Inferior parietal cortex (tissue), 1 donor: ENCODE measurements around the gene CHPT1.

ENCODE experiments used
- DNase-seq: peaks from one replicate; pipeline ENCODE4 v3.0.0-alpha.2; 2016; ENCODE audit errors: extremely low spot score

The CHPT1 gene

GRCh38 chr12:101763246-101763931, 65.9 kb downstream of the CHPT1 start:
- DNase-seq, result no peak

- no peak for DNase-seq
Observed at GRCh38 chr12:101764051-101764792, 66.8 kb downstream of the CHPT1 start.

- no peak for DNase-seq
Observed at GRCh38 chr12:101767537-101767936, 70.1 kb downstream of the CHPT1 start.

- DNase-seq, result no peak
Observed at GRCh38 chr12:101768781-101769180, 71.3 kb downstream of the CHPT1 start.

GRCh38 chr12:101769865-101770264, 72.4 kb downstream of the CHPT1 start:
- no peak for DNase-seq

- no peak for DNase-seq
Observed at GRCh38 chr12:101772012-101772775, 74.8 kb downstream of the CHPT1 start.

GRCh38 chr12:101773650-101774162, 76.3 kb downstream of the CHPT1 start:
- DNase-seq, result peak; percentile 87

GRCh38 chr12:101775816-101776215, 78.4 kb downstream of the CHPT1 start:
- no peak for DNase-seq

GRCh38 chr12:101777485-101777884, 80.0 kb downstream of the CHPT1 start:
- no peak for DNase-seq

- no peak for DNase-seq
Observed at GRCh38 chr12:101777978-101778377, 80.5 kb downstream of the CHPT1 start.
